ENCODE data around the gene CRNKL1. TPM values are rescaled to one million over a fixed set of nuclear protein-coding genes. Genes with fewer than 3 reads are reported as not detected.

CRNKL1 gene
- total RNA-seq, 1 experiment from 2014 or later, result 20.4 TPM

DNA sequence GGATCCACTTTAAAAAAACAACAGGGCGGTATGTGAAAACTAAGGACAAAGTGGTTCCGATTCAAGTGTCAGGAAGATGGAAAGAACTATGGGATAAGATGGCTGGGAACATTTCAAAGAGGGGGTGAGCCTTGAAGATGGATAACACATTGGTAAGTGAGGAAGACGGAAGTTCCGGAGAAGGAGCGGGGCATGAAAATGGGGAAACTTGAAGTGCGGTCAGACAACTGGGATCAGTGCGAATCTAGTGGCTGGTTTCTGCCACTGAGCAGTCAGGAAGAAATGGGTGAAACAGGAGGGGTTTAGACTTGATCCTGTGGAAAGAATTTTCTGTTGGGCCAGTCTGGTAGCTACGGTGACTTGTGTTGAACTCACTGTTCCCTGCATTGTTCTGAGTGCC, 33.9 kb downstream of the CRNKL1 start:
- Histone ChIP-seq H3K4me3 (replicated peaks in 1 of 2; ENCODE audit: low read depth in 1 of 2, low read length in 2 of 2) (peak overlapping the region; percentile 89 to 98), H4K20me1 (ENCODE audit: insufficient read depth) (peaks cover 8% of the 10 kb centered on the region; the same call in 1 of the 2 replicates), H3K9me2 (ENCODE audit: insufficient read depth) (no peaks in the 10 kb centered on the region), H3K4me1 (ENCODE audit: control insufficient read depth in 1 of 2, insufficient read depth in 2 of 2, low read length in 2 of 2) (peaks cover 22 to 30% of the 10 kb centered on the region in 2 experiments), H3K9ac (ENCODE audit: low read length) (peak overlapping the region; percentile 92), H3K9me3 (ENCODE audit: control insufficient read depth in 1 of 2, insufficient read depth in 1 of 2, low read depth in 1 of 2, low read length in 2 of 2) (no peaks in the 10 kb centered on the region), H3K27me3 (ENCODE audit: insufficient read depth, low read length) (no peaks in the 10 kb centered on the region), H3K79me2 (ENCODE audit: insufficient read depth, low read length) (peaks cover 62% of the 10 kb centered on the region), H3K4me2 (ENCODE audit: low read length) (peak overlapping the region; percentile 87), H2AFZ (ENCODE audit: low read depth, low read length, poor library complexity, severe bottlenecking) (no peak overlapping the region), H3K27ac (ENCODE audit: low read depth, low read length) (peak overlapping the region; percentile 38; the same call in 1 of the 2 replicates), H3K36me3 (ENCODE audit: control insufficient read depth in 1 of 2, insufficient read depth in 2 of 2, low read length in 2 of 2) (peaks cover 5 to 8% of the 10 kb centered on the region in 2 experiments; a peak in 3 of 4 replicates)
- ATAC-seq (no peak), DNase-seq (ENCODE audit: low read depth, low spot score) (no peak)
- TF ChIP-seq CEBPB (IDR thresholded peaks at IDR 0.05; ENCODE audit: low read depth) (no peak), YY1 (IDR thresholded peaks at IDR 0.05; ENCODE audit: extremely low read depth, insufficient replicate concordance, low read depth, low read length) (no peak), SIN3A (IDR thresholded peaks at IDR 0.05; ENCODE audit: low read depth) (no peak), CTCF (IDR thresholded peaks at IDR 0.05 in 2 of 3, conservative IDR thresholded peaks at IDR 0.05 in 1 of 3; ENCODE audit: borderline replicate concordance in 1 of 3, insufficient read depth in 1 of 3, low read depth in 2 of 3, low read length in 2 of 3) (no peak), EGR1 (IDR thresholded peaks at IDR 0.05; ENCODE audit: low read depth) (no peak), POLR2A (IDR thresholded peaks at IDR 0.05; ENCODE audit: borderline replicate concordance, extremely low read depth, insufficient read depth, insufficient read length) (no peak), TCF7L2 (IDR thresholded peaks at IDR 0.05; ENCODE audit: borderline replicate concordance, extremely low read depth, insufficient read depth, insufficient read length) (no peak), ZNF274 (IDR thresholded peaks at IDR 0.05; ENCODE audit: low read depth, low read length) (no peak), EZH2phosphoT487 (IDR thresholded peaks at IDR 0.05; ENCODE audit: borderline replicate concordance) (no peak)
- TF ChIP-seq, protein P1, sequence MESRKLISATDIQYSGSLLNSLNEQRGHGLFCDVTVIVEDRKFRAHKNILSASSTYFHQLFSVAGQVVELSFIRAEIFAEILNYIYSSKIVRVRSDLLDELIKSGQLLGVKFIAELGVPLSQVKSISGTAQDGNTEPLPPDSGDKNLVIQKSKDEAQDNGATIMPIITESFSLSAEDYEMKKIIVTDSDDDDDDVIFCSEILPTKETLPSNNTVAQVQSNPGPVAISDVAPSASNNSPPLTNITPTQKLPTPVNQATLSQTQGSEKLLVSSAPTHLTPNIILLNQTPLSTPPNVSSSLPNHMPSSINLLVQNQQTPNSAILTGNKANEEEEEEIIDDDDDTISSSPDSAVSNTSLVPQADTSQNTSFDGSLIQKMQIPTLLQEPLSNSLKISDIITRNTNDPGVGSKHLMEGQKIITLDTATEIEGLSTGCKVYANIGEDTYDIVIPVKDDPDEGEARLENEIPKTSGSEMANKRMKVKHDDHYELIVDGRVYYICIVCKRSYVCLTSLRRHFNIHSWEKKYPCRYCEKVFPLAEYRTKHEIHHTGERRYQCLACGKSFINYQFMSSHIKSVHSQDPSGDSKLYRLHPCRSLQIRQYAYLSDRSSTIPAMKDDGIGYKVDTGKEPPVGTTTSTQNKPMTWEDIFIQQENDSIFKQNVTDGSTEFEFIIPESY (IDR thresholded peaks at IDR 0.05; ENCODE audit: extremely low read depth, insufficient replicate concordance, low read length), result no peak
- TSS peak; percentile 81 for BruUV-seq (replicated peaks)
- intact Hi-C loops (cut with micrococcal nuclease), result loop anchor here (5.0 kb wide), 1 partner anchor 231 kb away; no protein-coding TSS in a partner anchor
- POLR2A ChIA-PET, result no interaction called here
- RAD21 ChIA-PET (ENCODE audit: low non-redundant PET in 1 of 2, low total read pairs in 2 of 2, uncharacterized antibody in 2 of 2, unreplicated experiment in 2 of 2), result no interaction called here
- CTCF ChIA-PET, result no interaction called here
